WTC11 (cell line): ENCODE measurements around the gene CD86. TPM values are rescaled to one million over a fixed set of nuclear protein-coding genes. Genes with fewer than 3 reads are reported as not detected.
A peak's percentile ranks its signal among the peaks of the same experiment; 100 is the strongest.

ENCODE experiments used
- ATAC-seq: fragments of 200-7000 bp; cut with Tn5 transposase; 2 replicates; pipeline ENCODE4 v1.10.0; 2021; ENCODE audit warnings: mild to moderate bottlenecking, moderate library complexity
- CTCF ChIA-PET: fragments of 300-600 bp; sonication (Branson Sonifier 250); formaldehyde crosslinking; loops from one replicate; lab custom pipeline; 2021; ENCODE audit warnings: antibody characterized with exemption; lab: Charles Lee
- POLR2A ChIA-PET: fragments of 350-600 bp; sonication (Branson Sonifier 250); formaldehyde crosslinking; loops from one replicate; lab custom pipeline; 2021; ENCODE audit warnings: antibody characterized with exemption; lab: Charles Lee
- DNase-seq: peaks from one replicate; pipeline ENCODE4 v3.0.0; 2021; ENCODE audit warnings: low spot score
- H3K27ac Mint-ChIP-seq: 2 replicates; pipeline ENCODE4 v1.8.0; 2021; ENCODE audit warnings: mixed read lengths
- H3K27me3 Mint-ChIP-seq: 2 replicates; pipeline ENCODE4 v1.8.0; 2021; ENCODE audit warnings: low read depth, mild to moderate bottlenecking, moderate library complexity, mixed read lengths
- H3K36me3 Mint-ChIP-seq: 2 replicates; pipeline ENCODE4 v1.8.0; 2021; ENCODE audit warnings: mixed read lengths
- H3K4me1 Mint-ChIP-seq: 2 replicates; pipeline ENCODE4 v1.8.0; 2022; ENCODE audit warnings: mixed read lengths
- H3K4me3 Mint-ChIP-seq: 2 replicates; pipeline ENCODE4 v1.8.0; 2021; ENCODE audit warnings: mild to moderate bottlenecking, moderate library complexity, mixed read lengths
- H3K9me3 Mint-ChIP-seq: 2 replicates; pipeline ENCODE4 v1.8.0; 2021; ENCODE audit warnings: mixed read lengths
- ATF6 ChIP-seq: sonication (generic); formaldehyde crosslinking; IDR thresholded peaks from 2 replicates; pipeline ENCODE4 v1.8.1; 2023; ENCODE audit warnings: mild to moderate bottlenecking, missing genetic modification reagents
- CBFB ChIP-seq: sonication (generic); formaldehyde crosslinking; IDR thresholded peaks from 2 replicates; pipeline ENCODE4 v1.8.1; 2022; ENCODE audit warnings: mild to moderate bottlenecking, low read depth, missing genetic modification reagents
- CREB1 ChIP-seq: sonication (generic); formaldehyde crosslinking; IDR thresholded peaks from 2 replicates; pipeline ENCODE4 v1.8.0; 2023; ENCODE audit warnings: mild to moderate bottlenecking, missing genetic modification reagents
- CREM ChIP-seq: sonication (generic); formaldehyde crosslinking; IDR thresholded peaks from 2 replicates; pipeline ENCODE4 v1.8.1; 2022; ENCODE audit warnings: mild to moderate bottlenecking, missing genetic modification reagents, moderate library complexity
- CTCF ChIP-seq: fragments of 200-600 bp; IDR thresholded peaks from 2 replicates; pipeline ENCODE4 v1.8.0; 2022; ENCODE audit warnings: antibody characterized with exemption
- FOXK1 ChIP-seq: sonication (generic); formaldehyde crosslinking; IDR thresholded peaks from 2 replicates; pipeline ENCODE4 v1.8.0; 2022; ENCODE audit warnings: mild to moderate bottlenecking, moderate library complexity, missing genetic modification reagents
- FOXP4 ChIP-seq: sonication (generic); formaldehyde crosslinking; IDR thresholded peaks from 2 replicates; pipeline ENCODE4 v1.8.0; 2022; ENCODE audit warnings: mild to moderate bottlenecking, missing genetic modification reagents
- IRF1 ChIP-seq: sonication (generic); formaldehyde crosslinking; IDR thresholded peaks from 2 replicates; pipeline ENCODE4 v1.8.0; 2023; ENCODE audit warnings: missing genetic modification reagents
- JAZF1 ChIP-seq: fragments of 250-450 bp; sonication (Bioruptor Pico); IDR thresholded peaks from 2 replicates; pipeline ENCODE4 v1.9.0; 2021; ENCODE audit warnings: moderate library complexity, mild to moderate bottlenecking, inconsistent platforms
- MLX ChIP-seq: sonication (generic); formaldehyde crosslinking; IDR thresholded peaks from 2 replicates; pipeline ENCODE4 v1.8.1; 2023; ENCODE audit warnings: mild to moderate bottlenecking, missing genetic modification reagents, moderate library complexity
- PRRX2 ChIP-seq: fragments of 250-450 bp; sonication (Bioruptor Pico); IDR thresholded peaks from 2 replicates; pipeline ENCODE4 v1.8.0; 2021; ENCODE audit warnings: mild to moderate bottlenecking
- RORB ChIP-seq: fragments of 250-450 bp; sonication (Bioruptor Pico); IDR thresholded peaks from 2 replicates; pipeline ENCODE4 v1.9.0; 2021; ENCODE audit warnings: mild to moderate bottlenecking
- TCF7 ChIP-seq: sonication (generic); formaldehyde crosslinking; IDR thresholded peaks from 2 replicates; pipeline ENCODE4 v1.8.0; 2022; ENCODE audit warnings: mild to moderate bottlenecking, low read depth, missing genetic modification reagents, moderate library complexity
- TEAD1 ChIP-seq: sonication (generic); formaldehyde crosslinking; IDR thresholded peaks from 2 replicates; pipeline ENCODE4 v1.8.0; 2022; ENCODE audit warnings: mild to moderate bottlenecking, missing genetic modification reagents
- ZNF121 ChIP-seq: sonication (generic); formaldehyde crosslinking; IDR thresholded peaks from 2 replicates; pipeline ENCODE4 v1.8.0; 2023; ENCODE audit warnings: missing genetic modification reagents
- ZNF281 ChIP-seq: sonication (generic); formaldehyde crosslinking; IDR thresholded peaks from 2 replicates; pipeline ENCODE4 v1.8.0; 2023; ENCODE audit warnings: mild to moderate bottlenecking, missing genetic modification reagents
- ZNF317 ChIP-seq: sonication (generic); formaldehyde crosslinking; IDR thresholded peaks from 2 replicates; pipeline ENCODE4 v1.8.1; 2023; ENCODE audit warnings: low read depth, mild to moderate bottlenecking, moderate library complexity, missing genetic modification reagents, borderline replicate concordance
- ZNF423 ChIP-seq: fragments of 250-450 bp; sonication (Bioruptor Pico); IDR thresholded peaks from 2 replicates; pipeline ENCODE4 v2.1.2; 2022; ENCODE audit warnings: mild to moderate bottlenecking, moderate library complexity
- ZNF532 ChIP-seq: fragments of 250-450 bp; sonication (Bioruptor Pico); IDR thresholded peaks from 2 replicates; pipeline ENCODE4 v1.9.0; 2021; ENCODE audit warnings: mild to moderate bottlenecking, borderline replicate concordance
- total RNA-seq: library from RNA; stranded (reverse); gene quantifications from 3 replicates; pipeline ENCODE4 v1.2.3, GENCODE V29; 2021

The CD86 gene
- total RNA-seq, 1 experiment from 2014 or later: 0.61 TPM

GRCh38 chr3:122011396-122011795 is 43.8 kb upstream of the CD86 start:
- Mint-ChIP-seq H3K4me1 (peaks cover 20% of the 10 kb centered on the region), H3K27me3 (no peaks in the 10 kb centered on the region), H3K27ac (no peak overlapping the region), H3K4me3 (no peak overlapping the region), H3K36me3 (no peaks in the 10 kb centered on the region), H3K9me3 (no peaks in the 10 kb centered on the region)
- POLR2A ChIA-PET: no interaction called here
- DNase-seq (no peak), ATAC-seq (peak; percentile 54)
- CTCF ChIA-PET: interaction anchor here (1.1 kb wide), 2 partner anchors 16 to 465 kb away, joined by 3 to 5 read pairs; no protein-coding TSS in a partner anchor
- TF ChIP-seq ZNF532 (no peak), TCF7 (CRISPR knock-in tag) (no peak), CTCF (no peak), MLX (no peak), TEAD1 (CRISPR knock-in tag) (no peak), CREB1 (CRISPR knock-in tag) (no peak)

GRCh38 chr3:122012821-122013220 is 42.3 kb upstream of the CD86 start:
- CTCF ChIA-PET: interaction anchor here (2.3 kb wide), 1 partner anchor 17 kb away, joined by 9 read pairs; no protein-coding TSS in a partner anchor
- POLR2A ChIA-PET: no interaction called here
- H3K27ac Mint-ChIP-seq: no peak overlapping the region
- no peak for TF ChIP-seq IRF1 (CRISPR knock-in tag)
- no peak for TF ChIP-seq ZNF281 (CRISPR knock-in tag)
- no peak for TF ChIP-seq ATF6 (CRISPR knock-in tag)
- TF ChIP-seq FOXP4: no peak
- TF ChIP-seq RORB (CRISPR knock-in tag): no peak
- TF ChIP-seq CREM (CRISPR knock-in tag): no peak
- no peak for TF ChIP-seq ZNF317 (CRISPR knock-in tag)
- TF ChIP-seq ZNF423: no peak
- no peak for TF ChIP-seq ZNF121
- no peak for TF ChIP-seq FOXK1 (CRISPR knock-in tag)
- TF ChIP-seq MLX: no peak
- no peak for TF ChIP-seq PRRX2 (CRISPR knock-in tag)
- TF ChIP-seq JAZF1: no peak
- no peak for TF ChIP-seq CBFB (CRISPR knock-in tag)

More at GRCh38 chr3:122012821-122013220, 42.3 kb upstream of the CD86 start:
- no peak overlapping the region for H3K4me3 Mint-ChIP-seq
- H3K36me3 Mint-ChIP-seq: no peaks in the 10 kb centered on the region
- ATAC-seq (no peak), DNase-seq (no peak)
- no peaks in the 10 kb centered on the region for H3K9me3 Mint-ChIP-seq
- peaks cover 20% of the 10 kb centered on the region for H3K4me1 Mint-ChIP-seq
- H3K27me3 Mint-ChIP-seq: no peaks in the 10 kb centered on the region
